A375 (cell line): ENCODE measurements around the gene GADL1. TPM values are rescaled to one million over a fixed set of nuclear protein-coding genes. Genes with fewer than 3 reads are reported as not detected.

Experiments used
- total RNA-seq: library from RNA; depleted of rRNA; stranded (reverse); fragments of >200 nt; shearing (Covaris generic); gene quantifications from 2 replicates; pipeline ENCODE4 v1.2.3, GENCODE V29; 2014; rRNA removed

The GADL1 gene
- total RNA-seq: not detected in 2 replicates

GRCh38 chr3:30894521-30895251 lies at the start of gene GADL1:
GADL1 (minus strand) TSS chr3:30894661; CDS start chr3:30894614, 47 bp downstream.

